SW 1271 (cell line): Measurements from ENCODE around the gene TMEM141.
"Not testable (repeated sequence)": the region's sequence is repeated elsewhere in the genome, so short reads cannot be mapped to it uniquely, and the experiment has no call there.

ENCODE experiments used
- DNase-seq, 2 experiments: peaks; one replicate each; lab custom pipeline; 2025; lab: John Stamatoyannopoulos, UW

TMEM141 gene

GRCh38 chr9:136833381-136834048, 42.4 kb downstream of the TMEM141 start:
- DNase-seq, result not testable (repeated sequence)

GRCh38 chr9:136835162-136835931, 44.2 kb downstream of the TMEM141 start:
- no peak for DNase-seq

- no peak for DNase-seq
Observed at GRCh38 chr9:136835932-136836904, 45.1 kb downstream of the TMEM141 start.

- DNase-seq, result no peak
Observed at GRCh38 chr9:136837146-136837855, 46.2 kb downstream of the TMEM141 start.

GRCh38 chr9:136837856-136838277, 46.7 kb downstream of the TMEM141 start:
- DNase-seq, result not testable (repeated sequence)

- no peak for DNase-seq
Observed at GRCh38 chr9:136838314-136839228, 47.4 kb downstream of the TMEM141 start.

- no peak for DNase-seq
Observed at GRCh38 chr9:136839229-136840139, 48.3 kb downstream of the TMEM141 start.

- no peak for DNase-seq
Observed at GRCh38 chr9:136840140-136840876, 49.2 kb downstream of the TMEM141 start.

- DNase-seq, result peak in 1 of 2 experiments; percentile 47
Observed at GRCh38 chr9:136840877-136841645, 49.9 kb downstream of the TMEM141 start.

GRCh38 chr9:136841646-136842379, 50.7 kb downstream of the TMEM141 start:
- DNase-seq, result not testable (repeated sequence)

GRCh38 chr9:136842380-136842948, 51.3 kb downstream of the TMEM141 start, which contains the start of gene AJM1:
Gene AJM1 (plus strand): TSS chr9:136842478. CDS start chr9:136844415, 1,937 bp downstream.
- DNase-seq, result peak; percentile 33 to 67
